Amniotic stem cell (primary cell): Measurements from ENCODE around the gene ECHDC1.

Source experiments
- DNase-seq: peaks from one replicate; lab custom pipeline; 2025; lab: John Stamatoyannopoulos, UW

ECHDC1 gene

GRCh38 chr6:127282184-127282583, 61.2 kb downstream of the ECHDC1 start:
- no peak for DNase-seq

- no peak for DNase-seq
These were observed 63.6 kb downstream of the ECHDC1 start for GRCh38 chr6:127279815-127280214.

- DNase-seq: no peak
These were observed 65.2 kb downstream of the ECHDC1 start for GRCh38 chr6:127277878-127278843.

- DNase-seq: no peak
These were observed 67.1 kb downstream of the ECHDC1 start for GRCh38 chr6:127276331-127276730.

- DNase-seq: no peak
These were observed 69.9 kb downstream of the ECHDC1 start for GRCh38 chr6:127273499-127273898.

- DNase-seq: no peak
These were observed 70.8 kb downstream of the ECHDC1 start for GRCh38 chr6:127272576-127272975.

- peak; percentile 11 for DNase-seq
These were observed 75.5 kb downstream of the ECHDC1 start for GRCh38 chr6:127267646-127268625.

- no peak for DNase-seq
These were observed 76.3 kb downstream of the ECHDC1 start for GRCh38 chr6:127266892-127267645.

GRCh38 chr6:127266178-127266891, 77.1 kb downstream of the ECHDC1 start, which contains the start of gene RNF146:
Gene RNF146 (plus strand): TSS chr6:127266864. CDS start chr6:127280339, 13,475 bp downstream.
- DNase-seq: peak; percentile 68

- no peak for DNase-seq
These were observed 79.9 kb downstream of the ECHDC1 start for GRCh38 chr6:127263481-127263880.

- no peak for DNase-seq
These were observed 80.5 kb downstream of the ECHDC1 start for GRCh38 chr6:127262896-127263295.

- DNase-seq: no peak
These were observed 88.1 kb downstream of the ECHDC1 start for GRCh38 chr6:127255286-127255685.

GRCh38 chr6:127249621-127250020, 93.8 kb downstream of the ECHDC1 start:
- no peak for DNase-seq

GRCh38 chr6:127247114-127248096, 96.0 kb downstream of the ECHDC1 start:
- no peak for DNase-seq

- DNase-seq: no peak
These were observed 99.9 kb downstream of the ECHDC1 start for GRCh38 chr6:127243501-127243900.
